HEK293 (cell line): Measurements from ENCODE around the gene ITGB1.

Experiments
- BCL11A ChIP-seq: fragments of 450-650 bp; formaldehyde crosslinking; IDR thresholded peaks from 2 replicates; pipeline ENCODE4 v1.5.1; 2016; ENCODE audit warnings: low read depth, missing biosample characterization, missing genetic modification characterization
- BCL11B ChIP-seq: fragments of 450-650 bp; formaldehyde crosslinking; IDR thresholded peaks from 2 replicates; pipeline ENCODE4 v1.5.1; 2016; ENCODE audit warnings: low read depth, missing biosample characterization, missing genetic modification characterization
- MYNN ChIP-seq: fragments of 450-650 bp; formaldehyde crosslinking; IDR thresholded peaks from 2 replicates; pipeline ENCODE4 v1.5.1; 2016; ENCODE audit warnings: missing biosample characterization, missing genetic modification characterization, borderline replicate concordance
- ZBTB1 ChIP-seq: fragments of 450-650 bp; formaldehyde crosslinking; IDR thresholded peaks from 2 replicates; pipeline ENCODE4 v1.5.1; 2016; ENCODE audit warnings: missing biosample characterization, missing genetic modification characterization
- ZBTB48 ChIP-seq: fragments of 450-650 bp; formaldehyde crosslinking; IDR thresholded peaks from 2 replicates; pipeline ENCODE4 v1.5.1; 2016; ENCODE audit warnings: missing biosample characterization, missing genetic modification characterization
- ZNF560 ChIP-seq: fragments of 450-650 bp; formaldehyde crosslinking; IDR thresholded peaks from 2 replicates; pipeline ENCODE4 v1.5.1; 2017; ENCODE audit warnings: missing biosample characterization, missing genetic modification characterization, borderline replicate concordance
- TF ChIP-seq, protein P1 (sequence below): fragments of 450-650 bp; formaldehyde crosslinking; IDR thresholded peaks from 2 replicates; pipeline ENCODE4 v1.5.1; 2016; ENCODE audit warnings: missing biosample characterization, missing genetic modification characterization
- TF ChIP-seq, protein P2 (sequence below): fragments of 450-650 bp; formaldehyde crosslinking; IDR thresholded peaks from 2 replicates; pipeline ENCODE4 v1.5.1; 2016; ENCODE audit warnings: missing biosample characterization, missing genetic modification characterization
- TF ChIP-seq, protein P3 (sequence below): fragments of 450-650 bp; formaldehyde crosslinking; IDR thresholded peaks from 2 replicates; pipeline ENCODE4 v1.5.1; 2016; ENCODE audit warnings: missing biosample characterization, missing genetic modification characterization
- TF ChIP-seq, protein P4 (sequence below): fragments of 450-650 bp; formaldehyde crosslinking; IDR thresholded peaks from 2 replicates; pipeline ENCODE4 v1.5.1; 2016; ENCODE audit warnings: missing biosample characterization, missing genetic modification characterization

DNA sequence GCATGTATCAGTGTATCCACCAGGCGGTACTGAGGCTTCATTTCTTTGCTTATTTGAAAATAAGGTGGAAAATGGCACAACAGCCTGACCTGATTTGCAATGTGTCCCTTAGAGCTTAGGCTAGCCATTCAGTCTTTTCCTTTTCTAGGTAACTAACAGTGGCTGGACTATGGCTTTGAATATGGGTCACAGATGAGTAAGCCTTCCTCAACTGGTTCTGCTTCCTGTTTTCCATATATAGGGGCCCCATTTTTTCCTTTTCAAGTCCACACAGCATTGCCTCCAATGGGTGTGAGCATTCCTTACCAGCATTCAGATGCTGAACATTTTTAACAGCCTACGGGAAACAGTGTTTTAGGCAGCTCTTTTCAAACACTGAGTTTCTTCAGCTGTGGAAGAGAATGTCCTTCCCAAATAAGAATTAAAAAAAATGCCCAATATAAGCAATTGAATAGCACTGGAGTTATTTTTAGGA lies 3.9 kb upstream of the ITGB1 start:
- TF ChIP-seq ZNF560 (tag by site-specific recombination): no peak
- no peak for TF ChIP-seq MYNN (tag by site-specific recombination)
- TF ChIP-seq, protein P1, sequence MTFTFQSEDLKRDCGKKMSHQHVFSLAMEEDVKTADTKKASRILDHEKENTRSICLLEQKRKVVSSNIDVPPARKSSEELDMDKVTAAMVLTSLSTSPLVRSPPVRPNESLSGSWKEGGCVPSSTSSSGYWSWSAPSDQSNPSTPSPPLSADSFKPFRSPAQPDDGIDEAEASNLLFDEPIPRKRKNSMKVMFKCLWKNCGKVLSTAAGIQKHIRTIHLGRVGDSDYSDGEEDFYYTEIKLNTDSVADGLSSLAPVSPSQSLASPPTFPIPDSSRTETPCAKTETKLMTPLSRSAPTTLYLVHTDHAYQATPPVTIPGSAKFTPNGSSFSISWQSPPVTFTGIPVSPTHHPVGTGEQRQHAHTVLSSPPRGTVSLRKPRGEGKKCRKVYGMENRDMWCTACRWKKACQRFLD: no peak
- TF ChIP-seq ZBTB48: no peak
- no peak for TF ChIP-seq ZBTB1 (tag by site-specific recombination)
- TF ChIP-seq, protein P2, sequence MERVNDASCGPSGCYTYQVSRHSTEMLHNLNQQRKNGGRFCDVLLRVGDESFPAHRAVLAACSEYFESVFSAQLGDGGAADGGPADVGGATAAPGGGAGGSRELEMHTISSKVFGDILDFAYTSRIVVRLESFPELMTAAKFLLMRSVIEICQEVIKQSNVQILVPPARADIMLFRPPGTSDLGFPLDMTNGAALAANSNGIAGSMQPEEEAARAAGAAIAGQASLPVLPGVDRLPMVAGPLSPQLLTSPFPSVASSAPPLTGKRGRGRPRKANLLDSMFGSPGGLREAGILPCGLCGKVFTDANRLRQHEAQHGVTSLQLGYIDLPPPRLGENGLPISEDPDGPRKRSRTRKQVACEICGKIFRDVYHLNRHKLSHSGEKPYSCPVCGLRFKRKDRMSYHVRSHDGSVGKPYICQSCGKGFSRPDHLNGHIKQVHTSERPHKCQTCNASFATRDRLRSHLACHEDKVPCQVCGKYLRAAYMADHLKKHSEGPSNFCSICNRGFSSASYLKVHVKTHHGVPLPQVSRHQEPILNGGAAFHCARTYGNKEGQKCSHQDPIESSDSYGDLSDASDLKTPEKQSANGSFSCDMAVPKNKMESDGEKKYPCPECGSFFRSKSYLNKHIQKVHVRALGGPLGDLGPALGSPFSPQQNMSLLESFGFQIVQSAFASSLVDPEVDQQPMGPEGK (tag by site-specific recombination): no peak
- no peak for TF ChIP-seq BCL11A (tag by site-specific recombination)
- TF ChIP-seq BCL11B: no peak
- TF ChIP-seq, protein P3, sequence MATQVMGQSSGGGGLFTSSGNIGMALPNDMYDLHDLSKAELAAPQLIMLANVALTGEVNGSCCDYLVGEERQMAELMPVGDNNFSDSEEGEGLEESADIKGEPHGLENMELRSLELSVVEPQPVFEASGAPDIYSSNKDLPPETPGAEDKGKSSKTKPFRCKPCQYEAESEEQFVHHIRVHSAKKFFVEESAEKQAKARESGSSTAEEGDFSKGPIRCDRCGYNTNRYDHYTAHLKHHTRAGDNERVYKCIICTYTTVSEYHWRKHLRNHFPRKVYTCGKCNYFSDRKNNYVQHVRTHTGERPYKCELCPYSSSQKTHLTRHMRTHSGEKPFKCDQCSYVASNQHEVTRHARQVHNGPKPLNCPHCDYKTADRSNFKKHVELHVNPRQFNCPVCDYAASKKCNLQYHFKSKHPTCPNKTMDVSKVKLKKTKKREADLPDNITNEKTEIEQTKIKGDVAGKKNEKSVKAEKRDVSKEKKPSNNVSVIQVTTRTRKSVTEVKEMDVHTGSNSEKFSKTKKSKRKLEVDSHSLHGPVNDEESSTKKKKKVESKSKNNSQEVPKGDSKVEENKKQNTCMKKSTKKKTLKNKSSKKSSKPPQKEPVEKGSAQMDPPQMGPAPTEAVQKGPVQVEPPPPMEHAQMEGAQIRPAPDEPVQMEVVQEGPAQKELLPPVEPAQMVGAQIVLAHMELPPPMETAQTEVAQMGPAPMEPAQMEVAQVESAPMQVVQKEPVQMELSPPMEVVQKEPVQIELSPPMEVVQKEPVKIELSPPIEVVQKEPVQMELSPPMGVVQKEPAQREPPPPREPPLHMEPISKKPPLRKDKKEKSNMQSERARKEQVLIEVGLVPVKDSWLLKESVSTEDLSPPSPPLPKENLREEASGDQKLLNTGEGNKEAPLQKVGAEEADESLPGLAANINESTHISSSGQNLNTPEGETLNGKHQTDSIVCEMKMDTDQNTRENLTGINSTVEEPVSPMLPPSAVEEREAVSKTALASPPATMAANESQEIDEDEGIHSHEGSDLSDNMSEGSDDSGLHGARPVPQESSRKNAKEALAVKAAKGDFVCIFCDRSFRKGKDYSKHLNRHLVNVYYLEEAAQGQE (tag by site-specific recombination): no peak
- TF ChIP-seq, protein P4, sequence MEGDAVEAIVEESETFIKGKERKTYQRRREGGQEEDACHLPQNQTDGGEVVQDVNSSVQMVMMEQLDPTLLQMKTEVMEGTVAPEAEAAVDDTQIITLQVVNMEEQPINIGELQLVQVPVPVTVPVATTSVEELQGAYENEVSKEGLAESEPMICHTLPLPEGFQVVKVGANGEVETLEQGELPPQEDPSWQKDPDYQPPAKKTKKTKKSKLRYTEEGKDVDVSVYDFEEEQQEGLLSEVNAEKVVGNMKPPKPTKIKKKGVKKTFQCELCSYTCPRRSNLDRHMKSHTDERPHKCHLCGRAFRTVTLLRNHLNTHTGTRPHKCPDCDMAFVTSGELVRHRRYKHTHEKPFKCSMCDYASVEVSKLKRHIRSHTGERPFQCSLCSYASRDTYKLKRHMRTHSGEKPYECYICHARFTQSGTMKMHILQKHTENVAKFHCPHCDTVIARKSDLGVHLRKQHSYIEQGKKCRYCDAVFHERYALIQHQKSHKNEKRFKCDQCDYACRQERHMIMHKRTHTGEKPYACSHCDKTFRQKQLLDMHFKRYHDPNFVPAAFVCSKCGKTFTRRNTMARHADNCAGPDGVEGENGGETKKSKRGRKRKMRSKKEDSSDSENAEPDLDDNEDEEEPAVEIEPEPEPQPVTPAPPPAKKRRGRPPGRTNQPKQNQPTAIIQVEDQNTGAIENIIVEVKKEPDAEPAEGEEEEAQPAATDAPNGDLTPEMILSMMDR: no peak
